ENCODE measurements around the gene LMTK2. TPM values are rescaled to one million over a fixed set of nuclear protein-coding genes. Genes with fewer than 3 reads are reported as not detected.
"Not testable (repeated sequence)": the region's sequence is repeated elsewhere in the genome, so short reads cannot be mapped to it uniquely, and the experiment has no call there.

Gene LMTK2
- polyA plus RNA-seq, 3 donors, result 12.7 to 16.2 (median 15.1) TPM

GRCh38 chr7:98216941-98217622 lies 110.4 kb downstream of the LMTK2 start:
- no peak for DNase-seq

GRCh38 chr7:98217623-98218582 lies 111.2 kb downstream of the LMTK2 start:
- no peak for DNase-seq

GRCh38 chr7:98219382-98219781 lies 112.7 kb downstream of the LMTK2 start:
- not testable (repeated sequence) for DNase-seq

- no peak for DNase-seq
These were observed 115.2 kb downstream of the LMTK2 start for GRCh38 chr7:98221611-98222532.

GRCh38 chr7:98222533-98223195 lies 116.0 kb downstream of the LMTK2 start:
- no peak for DNase-seq

GRCh38 chr7:98223351-98223897 lies 116.8 kb downstream of the LMTK2 start:
- no peak for DNase-seq

GRCh38 chr7:98223898-98224700 lies 117.4 kb downstream of the LMTK2 start:
- DNase-seq, result no peak

GRCh38 chr7:98224701-98225181 lies 118.1 kb downstream of the LMTK2 start:
- DNase-seq, result no peak

GRCh38 chr7:98225913-98226614 lies 119.4 kb downstream of the LMTK2 start:
- no peak for DNase-seq

- no peak for DNase-seq
These were observed 121.3 kb downstream of the LMTK2 start for GRCh38 chr7:98227939-98228338.

GRCh38 chr7:98228801-98229200 lies 122.1 kb downstream of the LMTK2 start:
- DNase-seq, result no peak

GRCh38 chr7:98229441-98229840 lies 122.8 kb downstream of the LMTK2 start:
- no peak for DNase-seq

GRCh38 chr7:98229991-98230745 lies 123.5 kb downstream of the LMTK2 start:
- DNase-seq, result no peak

- no peak for DNase-seq
These were observed 124.2 kb downstream of the LMTK2 start for GRCh38 chr7:98230746-98231471.

- no peak for DNase-seq
These were observed 125.0 kb downstream of the LMTK2 start for GRCh38 chr7:98231493-98232262.

GRCh38 chr7:98232263-98232585 lies 125.6 kb downstream of the LMTK2 start:
- no peak for DNase-seq

- no peak for DNase-seq
These were observed 126.1 kb downstream of the LMTK2 start for GRCh38 chr7:98232799-98233198.

Measured in renal pelvis (tissue), 4 donors.